ENCODE results near the gene ADAMTSL1.

The ADAMTSL1 gene

GRCh38 chr9:18748251-18748701, 274.3 kb downstream of the ADAMTSL1 start:
- Histone ChIP-seq H3K36me3 (ENCODE audit: insufficient read depth, low read length) (no peaks in the 10 kb centered on the region), H3K9me3 (ENCODE audit: low read length) (no peaks in the 10 kb centered on the region), H3K4me1 (ENCODE audit: insufficient read depth, low read length) (peaks cover 11% of the 10 kb centered on the region), H3K27me3 (ENCODE audit: control insufficient read depth in 1 of 2, insufficient read depth in 2 of 2, low read length in 2 of 2) (no peaks in the 10 kb centered on the region), H3K9ac (ENCODE audit: low read length) (no peak overlapping the region), H3K27ac (ENCODE audit: low read depth, low read length) (no peak overlapping the region), H3K4me3 (ENCODE audit: low read depth in 1 of 2, low read length in 2 of 2) (no peak overlapping the region)

GRCh38 chr9:18749711-18750110, 275.8 kb downstream of the ADAMTSL1 start:
- no peaks in the 10 kb centered on the region for H3K27me3 ChIP-seq (ENCODE audit: control insufficient read depth in 1 of 2, insufficient read depth in 2 of 2, low read length in 2 of 2)
- no peak overlapping the region for H3K27ac ChIP-seq (ENCODE audit: low read depth, low read length)
- H3K9ac ChIP-seq (ENCODE audit: low read length), result no peak overlapping the region
- no peaks in the 10 kb centered on the region for H3K36me3 ChIP-seq (ENCODE audit: insufficient read depth, low read length)
- peaks cover 11% of the 10 kb centered on the region for H3K4me1 ChIP-seq (ENCODE audit: insufficient read depth, low read length)
- no peaks in the 10 kb centered on the region for H3K9me3 ChIP-seq (ENCODE audit: low read length)
- no peak overlapping the region for H3K4me3 ChIP-seq (ENCODE audit: low read depth in 1 of 2, low read length in 2 of 2)

- no peak overlapping the region for H3K27ac ChIP-seq (ENCODE audit: low read depth, low read length)
- H3K36me3 ChIP-seq (ENCODE audit: insufficient read depth, low read length), result no peaks in the 10 kb centered on the region
- no peak overlapping the region for H3K9ac ChIP-seq (ENCODE audit: low read length)
- H3K4me3 ChIP-seq (ENCODE audit: low read depth in 1 of 2, low read length in 2 of 2), result no peak overlapping the region
- no peaks in the 10 kb centered on the region for H3K4me1 ChIP-seq (ENCODE audit: insufficient read depth, low read length)
- H3K27me3 ChIP-seq (ENCODE audit: control insufficient read depth in 1 of 2, insufficient read depth in 2 of 2, low read length in 2 of 2), result no peaks in the 10 kb centered on the region
- no peaks in the 10 kb centered on the region for H3K9me3 ChIP-seq (ENCODE audit: low read length)
Measured at GRCh38 chr9:18753904-18754303, 280.0 kb downstream of the ADAMTSL1 start.

GRCh38 chr9:18754537-18754936, 280.6 kb downstream of the ADAMTSL1 start:
- Histone ChIP-seq H3K27me3 (ENCODE audit: control insufficient read depth in 1 of 2, insufficient read depth in 2 of 2, low read length in 2 of 2) (no peaks in the 10 kb centered on the region), H3K27ac (ENCODE audit: low read depth, low read length) (no peak overlapping the region), H3K36me3 (ENCODE audit: insufficient read depth, low read length) (no peaks in the 10 kb centered on the region), H3K9ac (ENCODE audit: low read length) (no peak overlapping the region), H3K4me3 (ENCODE audit: low read depth in 1 of 2, low read length in 2 of 2) (no peak overlapping the region), H3K4me1 (ENCODE audit: insufficient read depth, low read length) (no peaks in the 10 kb centered on the region), H3K9me3 (ENCODE audit: low read length) (no peaks in the 10 kb centered on the region)

GRCh38 chr9:18755263-18755662, 281.3 kb downstream of the ADAMTSL1 start:
- no peaks in the 10 kb centered on the region for H3K27me3 ChIP-seq (ENCODE audit: control insufficient read depth in 1 of 2, insufficient read depth in 2 of 2, low read length in 2 of 2)
- H3K27ac ChIP-seq (ENCODE audit: low read depth, low read length), result no peak overlapping the region
- H3K9me3 ChIP-seq (ENCODE audit: low read length), result no peaks in the 10 kb centered on the region
- no peaks in the 10 kb centered on the region for H3K36me3 ChIP-seq (ENCODE audit: insufficient read depth, low read length)
- no peak overlapping the region for H3K9ac ChIP-seq (ENCODE audit: low read length)
- H3K4me1 ChIP-seq (ENCODE audit: insufficient read depth, low read length), result no peaks in the 10 kb centered on the region
- no peak overlapping the region for H3K4me3 ChIP-seq (ENCODE audit: low read depth in 1 of 2, low read length in 2 of 2)

- H3K27me3 ChIP-seq (ENCODE audit: control insufficient read depth in 1 of 2, insufficient read depth in 2 of 2, low read length in 2 of 2), result no peaks in the 10 kb centered on the region
- H3K27ac ChIP-seq (ENCODE audit: low read depth, low read length), result no peak overlapping the region
- no peaks in the 10 kb centered on the region for H3K4me1 ChIP-seq (ENCODE audit: insufficient read depth, low read length)
- H3K4me3 ChIP-seq (ENCODE audit: low read depth in 1 of 2, low read length in 2 of 2), result no peak overlapping the region
- no peaks in the 10 kb centered on the region for H3K36me3 ChIP-seq (ENCODE audit: insufficient read depth, low read length)
- no peak overlapping the region for H3K9ac ChIP-seq (ENCODE audit: low read length)
- H3K9me3 ChIP-seq (ENCODE audit: low read length), result no peaks in the 10 kb centered on the region
Measured at GRCh38 chr9:18756712-18757125, 282.8 kb downstream of the ADAMTSL1 start.

- H3K36me3 ChIP-seq (ENCODE audit: insufficient read depth, low read length), result no peaks in the 10 kb centered on the region
- no peaks in the 10 kb centered on the region for H3K27me3 ChIP-seq (ENCODE audit: control insufficient read depth in 1 of 2, insufficient read depth in 2 of 2, low read length in 2 of 2)
- H3K4me1 ChIP-seq (ENCODE audit: insufficient read depth, low read length), result no peaks in the 10 kb centered on the region
- H3K9me3 ChIP-seq (ENCODE audit: low read length), result no peaks in the 10 kb centered on the region
- H3K27ac ChIP-seq (ENCODE audit: low read depth, low read length), result no peak overlapping the region
- no peak overlapping the region for H3K4me3 ChIP-seq (ENCODE audit: low read depth in 1 of 2, low read length in 2 of 2)
- H3K9ac ChIP-seq (ENCODE audit: low read length), result no peak overlapping the region
Measured at GRCh38 chr9:18759827-18760226, 285.9 kb downstream of the ADAMTSL1 start.

- Histone ChIP-seq H3K9ac (ENCODE audit: low read length) (no peak overlapping the region), H3K4me1 (ENCODE audit: insufficient read depth, low read length) (no peaks in the 10 kb centered on the region), H3K27ac (ENCODE audit: low read depth, low read length) (no peak overlapping the region), H3K4me3 (ENCODE audit: low read depth in 1 of 2, low read length in 2 of 2) (no peak overlapping the region), H3K9me3 (ENCODE audit: low read length) (no peaks in the 10 kb centered on the region), H3K36me3 (ENCODE audit: insufficient read depth, low read length) (no peaks in the 10 kb centered on the region), H3K27me3 (ENCODE audit: control insufficient read depth in 1 of 2, insufficient read depth in 2 of 2, low read length in 2 of 2) (no peaks in the 10 kb centered on the region)
Measured at GRCh38 chr9:18761742-18762300, 287.9 kb downstream of the ADAMTSL1 start.

- no peak overlapping the region for H3K4me3 ChIP-seq (ENCODE audit: low read depth in 1 of 2, low read length in 2 of 2)
Measured at GRCh38 chr9:18766989-18767550, 293.1 kb downstream of the ADAMTSL1 start.

GRCh38 chr9:18768951-18769622, 295.1 kb downstream of the ADAMTSL1 start:
- Histone ChIP-seq H3K9me3 (ENCODE audit: low read length) (no peaks in the 10 kb centered on the region), H3K4me1 (ENCODE audit: insufficient read depth, low read length) (peaks cover 30% of the 10 kb centered on the region), H3K9ac (ENCODE audit: low read length) (no peak overlapping the region), H3K4me3 (ENCODE audit: low read depth in 1 of 2, low read length in 2 of 2) (no peak overlapping the region), H3K27me3 (ENCODE audit: control insufficient read depth in 1 of 2, insufficient read depth in 2 of 2, low read length in 2 of 2) (no peaks in the 10 kb centered on the region), H3K36me3 (ENCODE audit: insufficient read depth, low read length) (no peaks in the 10 kb centered on the region), H3K27ac (ENCODE audit: low read depth, low read length) (no peak overlapping the region)

More at GRCh38 chr9:18766989-18767550, 293.1 kb downstream of the ADAMTSL1 start:
- no peaks in the 10 kb centered on the region for H3K36me3 ChIP-seq (ENCODE audit: insufficient read depth, low read length)
- H3K9ac ChIP-seq (ENCODE audit: low read length), result no peak overlapping the region
- peaks cover 30% of the 10 kb centered on the region for H3K4me1 ChIP-seq (ENCODE audit: insufficient read depth, low read length)
- no peaks in the 10 kb centered on the region for H3K27me3 ChIP-seq (ENCODE audit: control insufficient read depth in 1 of 2, insufficient read depth in 2 of 2, low read length in 2 of 2)
- H3K27ac ChIP-seq (ENCODE audit: low read depth, low read length), result no peak overlapping the region
- H3K9me3 ChIP-seq (ENCODE audit: low read length), result no peaks in the 10 kb centered on the region

- peaks cover 30% of the 10 kb centered on the region for H3K4me1 ChIP-seq (ENCODE audit: insufficient read depth, low read length)
- no peaks in the 10 kb centered on the region for H3K36me3 ChIP-seq (ENCODE audit: insufficient read depth, low read length)
- H3K27ac ChIP-seq (ENCODE audit: low read depth, low read length), result no peak overlapping the region
- H3K9me3 ChIP-seq (ENCODE audit: low read length), result no peaks in the 10 kb centered on the region
- no peak overlapping the region for H3K4me3 ChIP-seq (ENCODE audit: low read depth in 1 of 2, low read length in 2 of 2)
- H3K9ac ChIP-seq (ENCODE audit: low read length), result no peak overlapping the region
- H3K27me3 ChIP-seq (ENCODE audit: control insufficient read depth in 1 of 2, insufficient read depth in 2 of 2, low read length in 2 of 2), result no peaks in the 10 kb centered on the region
Measured at GRCh38 chr9:18770131-18770908, 296.4 kb downstream of the ADAMTSL1 start.
